Dorsolateral prefrontal cortex (tissue), 118 donors: ENCODE results near the gene FMNL3. TPM values are rescaled to one million over a fixed set of nuclear protein-coding genes. Genes with fewer than 3 reads are reported as not detected.

Source experiments
- total RNA-seq, 120 experiments: library from RNA; stranded (reverse); gene quantifications; one replicate each; pipeline versions ENCODE4 v1.2.3 to v1.2.4, GENCODE V29; 2022

The FMNL3 gene
- total RNA-seq, 120 experiments from 2014 or later, result 13.7 to 48.0 (median 29.3) TPM

Other genes with a start within 250 kb of the FMNL3 start
- gene KCNH3, start 168.4 kb downstream of the FMNL3 start, total RNA-seq, result 100 to 1,000 TPM in 36 of 120 experiments, 10 to 100 TPM in 84; 31.1 to 139 (median 94.3) TPM
- gene MCRS1, start 139.3 kb downstream of the FMNL3 start, total RNA-seq, result 10 to 100 TPM; 42.9 to 84.1 (median 60.3) TPM
- 1 to 10 TPM in 1 of 120 experiments, under 1 TPM in 65, not detected in 54; 0.14 to 1.2 (median 0.31) TPM for gene FAM186B, start 101.8 kb downstream of the FMNL3 start, total RNA-seq
- gene PRPF40B, start 83.8 kb downstream of the FMNL3 start, total RNA-seq, result 10 to 100 TPM; 31.6 to 78.4 (median 47.7) TPM
- gene TMBIM6, start 34.2 kb upstream of the FMNL3 start, total RNA-seq, result 100 to 1,000 TPM; 290 to 477 (median 355) TPM
- gene NCKAP5L, start 121.0 kb upstream of the FMNL3 start, total RNA-seq, result 10 to 100 TPM; 17.3 to 37.7 (median 25.5) TPM
- gene BCDIN3D, start 135.7 kb upstream of the FMNL3 start, total RNA-seq, result 1 to 10 TPM; 2.4 to 8.0 (median 4.3) TPM
- gene FAIM2, start 196.5 kb upstream of the FMNL3 start, total RNA-seq, result 1,000 to 10,000 TPM in 2 of 120 experiments, 100 to 1,000 TPM in 118; 390 to 1,056 (median 722) TPM
- gene AQP2, start 243.3 kb upstream of the FMNL3 start, total RNA-seq, result not detected